Activated CD4-positive, alpha-beta T cell treated with anti-CD3 and anti-CD28 coated beads for 36 hours (primary cell): ENCODE measurements around the gene DCTD. TPM values are rescaled to one million over a fixed set of nuclear protein-coding genes. Genes with fewer than 3 reads are reported as not detected.

Experiments
- ATAC-seq: fragments of 200-7000 bp; cut with Tn5 transposase; one replicate; pipeline ENCODE4 v1.10.0; 2021; ENCODE audit warnings: mild to moderate bottlenecking, moderate library complexity
- CTCF ChIA-PET: fragments of 350-600 bp; sonication (Branson Sonifier 250); formaldehyde crosslinking; loops from one replicate; lab custom pipeline; 2021; ENCODE audit warnings: antibody characterized with exemption; lab: Charles Lee
- POLR2A ChIA-PET: fragments of 350-600 bp; sonication (Branson Sonifier 250); formaldehyde crosslinking; loops from one replicate; lab custom pipeline; 2021; ENCODE audit warnings: antibody characterized with exemption, inconsistent platforms; lab: Charles Lee
- DNase-seq: peaks from one replicate; pipeline ENCODE4 v3.0.0-alpha.2; 2020
- H3K27ac Mint-ChIP-seq: one replicate; pipeline ENCODE4 v1.8.0; 2021; ENCODE audit warnings: mixed read lengths
- H3K27me3 Mint-ChIP-seq: one replicate; pipeline ENCODE4 v1.8.0; 2021; ENCODE audit warnings: mixed read lengths
- H3K36me3 Mint-ChIP-seq: one replicate; pipeline ENCODE4 v1.8.0; 2021; ENCODE audit warnings: low read depth, mixed read lengths
- H3K4me1 Mint-ChIP-seq: one replicate; pipeline ENCODE4 v1.8.0; 2021; ENCODE audit warnings: mixed read lengths
- H3K4me3 Mint-ChIP-seq: one replicate; pipeline ENCODE4 v1.8.0; 2021; ENCODE audit warnings: mild to moderate bottlenecking, moderate library complexity, mixed read lengths
- H3K9me3 Mint-ChIP-seq: one replicate; pipeline ENCODE4 v1.8.0; 2021; ENCODE audit warnings: low read depth, mixed read lengths
- intact Hi-C, 2 experiments: fragments of 100-400 bp; cut with DNase I in 1 of 2; cut with micrococcal nuclease in 1 of 2; formaldehyde crosslinking; loops; one replicate each; pipeline versions ENCODE4 v1.14.2 to v1.15.1; 2022 to 2024; cut with DNase I, micrococcal nuclease
- total RNA-seq, 2 experiments: library from RNA; stranded (reverse); gene quantifications; one replicate each; pipeline ENCODE4 v1.2.3, GENCODE V29; 2021

Gene DCTD
- 100 to 1,000 TPM; 119 to 128 TPM for total RNA-seq

DNA sequence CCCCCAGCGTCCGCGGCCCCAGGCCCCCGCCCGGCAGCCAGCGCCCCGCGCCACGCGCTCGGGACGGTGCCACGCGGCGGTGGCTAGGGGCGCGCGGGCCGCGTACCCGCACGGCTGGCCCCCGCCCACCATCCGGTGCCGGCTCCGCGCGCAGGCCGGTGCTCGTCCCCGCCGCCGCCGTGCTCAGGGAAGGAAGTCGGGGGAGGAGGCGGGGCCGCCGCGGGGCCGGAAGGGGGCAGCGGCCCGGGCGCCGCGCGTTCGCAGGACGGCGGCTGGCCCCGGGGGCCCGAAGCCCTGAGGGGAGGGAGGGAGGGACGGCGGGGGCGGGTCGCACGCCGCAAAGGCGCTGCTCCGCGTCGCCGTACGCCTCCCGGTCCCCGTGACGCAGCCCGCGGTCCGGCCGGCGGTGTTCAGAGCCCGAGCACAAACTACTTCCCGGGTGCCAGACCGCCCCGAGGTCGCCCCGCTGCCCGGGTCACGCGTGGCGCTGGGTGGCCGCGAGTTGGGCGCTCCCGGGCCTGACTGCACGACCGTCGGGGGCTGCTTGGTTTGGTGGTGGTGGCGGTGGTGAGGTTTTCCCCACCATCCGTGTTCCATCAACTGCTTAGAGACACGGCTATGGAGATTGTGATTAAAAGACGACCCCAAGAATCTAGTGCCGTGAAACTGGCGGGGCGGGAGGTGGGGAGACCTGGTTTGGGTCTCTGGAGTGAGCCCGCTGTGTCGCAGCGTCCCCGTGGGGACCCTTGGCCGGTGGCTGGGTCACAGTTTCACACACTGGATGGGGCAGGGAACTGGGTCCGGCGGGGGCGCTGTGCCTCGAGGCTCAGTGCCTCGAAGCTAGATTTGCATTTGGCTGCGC, at the start of gene DCTD:
Gene DCTD, minus strand, starts transcription at position 205 of the 862 bp plus-strand sequence. CDS start 1,818 bp downstream, outside the sequence.
- intact Hi-C loops, result loop anchor here (1.0 to 10.0 kb wide), 10 partner anchors 108 to 1557 kb away; partner anchors contain the start of genes CDKN2AIP (in 2 of the 2), ING2 (in 1 of the 2), IRF2 (in 1 of the 2) and RWDD4 (in 1 of the 2)
- no peaks in the 10 kb centered on the region for H3K9me3 Mint-ChIP-seq
- peaks cover 48% of the 10 kb centered on the region for H3K4me1 Mint-ChIP-seq
- ChIA-PET POLR2A (interaction anchor here (0.7 kb wide), 2 partner anchors 230 to 485 kb away, joined by 3 to 7 read pairs; no protein-coding TSS in a partner anchor), CTCF (interaction anchor here (0.7 to 1.4 kb wide), 2 partner anchors 8 to 216 kb away, joined by 3 to 5 read pairs; no protein-coding TSS in a partner anchor)
- H3K36me3 Mint-ChIP-seq, result peaks cover 40% of the 10 kb centered on the region
- peak within 1 kb of the TSS; percentile 95 for H3K27ac Mint-ChIP-seq
- no peaks in the 10 kb centered on the region for H3K27me3 Mint-ChIP-seq
- peak within 1 kb of the TSS; percentile 79 for H3K4me3 Mint-ChIP-seq
- DNase-seq (peak; percentile 89), ATAC-seq (peak; percentile 69)

DNA sequence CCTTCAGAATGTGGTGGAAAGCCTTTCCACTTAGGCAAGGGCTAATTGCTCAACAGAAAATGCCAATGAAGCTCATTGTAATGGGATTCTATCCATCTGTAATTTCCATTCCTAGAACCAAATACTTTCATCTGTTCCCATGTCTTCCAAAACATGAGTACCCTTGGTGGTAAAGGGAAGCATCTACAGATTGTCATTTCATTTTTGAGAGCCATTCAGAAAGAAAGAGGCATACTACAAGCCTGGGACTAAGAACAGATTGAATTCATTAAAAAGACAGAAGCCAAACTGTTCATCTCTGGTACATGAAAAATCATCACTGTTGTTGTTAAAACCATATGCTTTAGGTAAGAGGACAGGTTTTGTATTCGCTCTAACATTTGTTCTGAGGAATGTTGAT, 43.6 kb upstream of the DCTD start:
- ChIA-PET CTCF (interaction anchor here (0.9 kb wide), 1 partner anchor 12 kb away, joined by 3 read pairs; no protein-coding TSS in a partner anchor), POLR2A (no interaction called here)
- Mint-ChIP-seq H3K9me3 (peaks cover 2% of the 10 kb centered on the region), H3K27me3 (peaks cover 9% of the 10 kb centered on the region), H3K36me3 (no peaks in the 10 kb centered on the region), H3K27ac (no peak overlapping the region), H3K4me1 (no peaks in the 10 kb centered on the region), H3K4me3 (no peak overlapping the region)
- no peak for DNase-seq
- intact Hi-C loops, result no loop called here
- ATAC-seq, result no peak

GRCh38 chr4:182960228-182960627, 43.0 kb upstream of the DCTD start:
- ChIA-PET CTCF (no interaction called here), POLR2A (no interaction called here)
- H3K9me3 Mint-ChIP-seq, result peaks cover 2% of the 10 kb centered on the region
- H3K36me3 Mint-ChIP-seq, result no peaks in the 10 kb centered on the region
- no peaks in the 10 kb centered on the region for H3K4me1 Mint-ChIP-seq
- no peak overlapping the region for H3K27ac Mint-ChIP-seq
- H3K27me3 Mint-ChIP-seq, result peaks cover 6% of the 10 kb centered on the region
- intact Hi-C loops, result no loop called here
- no peak overlapping the region for H3K4me3 Mint-ChIP-seq
- ATAC-seq (no peak), DNase-seq (no peak)

- CTCF ChIA-PET, result interaction anchor here (0.6 kb wide), 1 partner anchor 17 kb away, joined by 4 read pairs; no protein-coding TSS in a partner anchor
- Mint-ChIP-seq H3K9me3 (peaks cover 2% of the 10 kb centered on the region), H3K4me3 (no peak overlapping the region), H3K4me1 (no peaks in the 10 kb centered on the region), H3K27ac (no peak overlapping the region), H3K36me3 (no peaks in the 10 kb centered on the region), H3K27me3 (no peaks in the 10 kb centered on the region)
- ATAC-seq (no peak), DNase-seq (no peak)
- POLR2A ChIA-PET, result no interaction called here
- intact Hi-C loops, result no loop called here
These were observed 38.2 kb upstream of the DCTD start for GRCh38 chr4:182955411-182955810.

DNA sequence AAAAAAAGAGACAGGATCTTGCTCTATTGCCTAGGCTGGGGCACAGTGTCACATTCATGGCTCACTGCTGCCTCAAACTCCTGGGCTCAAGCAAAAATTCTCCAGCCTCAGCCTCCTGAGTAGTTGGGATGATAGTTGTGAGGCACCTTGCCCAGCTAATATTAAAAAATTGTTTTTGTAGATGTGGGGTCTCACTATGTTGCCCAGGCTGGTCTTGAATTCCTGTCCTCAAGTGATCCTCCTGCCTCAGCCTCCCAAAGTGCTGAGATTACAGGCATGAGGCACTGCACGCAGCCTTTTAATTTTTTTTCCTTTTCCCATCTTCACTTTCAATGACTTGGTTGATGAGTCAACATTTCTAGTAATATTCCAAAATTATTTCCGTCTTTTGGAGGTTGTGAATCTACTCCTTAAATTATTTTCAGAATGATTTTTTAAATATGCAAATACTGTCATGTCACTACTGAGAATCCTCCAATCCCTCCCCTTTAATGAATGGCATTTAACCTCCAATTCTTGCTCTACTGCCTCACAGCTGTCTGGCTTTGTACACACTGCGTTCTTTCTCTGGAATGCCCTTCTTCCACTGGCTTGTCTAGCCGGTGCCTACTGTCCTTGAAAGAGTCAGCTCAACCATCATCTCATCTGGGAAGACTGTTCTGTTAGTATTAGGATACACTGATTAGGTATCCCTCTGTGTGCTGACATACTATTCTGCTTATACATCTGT, 27.5 kb upstream of the DCTD start:
- Mint-ChIP-seq H3K36me3 (no peaks in the 10 kb centered on the region), H3K4me3 (no peak overlapping the region), H3K9me3 (no peaks in the 10 kb centered on the region), H3K4me1 (no peaks in the 10 kb centered on the region), H3K27ac (no peak overlapping the region), H3K27me3 (peaks cover 15% of the 10 kb centered on the region)
- CTCF ChIA-PET, result no interaction called here
- DNase-seq (no peak), ATAC-seq (no peak)
- intact Hi-C loops, result no loop called here
- POLR2A ChIA-PET, result no interaction called here

- Mint-ChIP-seq H3K9me3 (no peaks in the 10 kb centered on the region), H3K27me3 (peaks cover 8% of the 10 kb centered on the region), H3K36me3 (no peaks in the 10 kb centered on the region), H3K4me3 (no peak overlapping the region), H3K27ac (no peak overlapping the region), H3K4me1 (peaks cover 2% of the 10 kb centered on the region)
- ChIA-PET CTCF (interaction anchor here (0.6 to 3.9 kb wide), 5 partner anchors 11 to 486 kb away, joined by 3 to 56 read pairs (median 15); no protein-coding TSS in a partner anchor), POLR2A (interaction anchor here (1.7 kb wide), 1 partner anchor 134 kb away, joined by 3 read pairs; no protein-coding TSS in a partner anchor)
- intact Hi-C loops, result no loop called here
- DNase-seq, result no peak
- no peak for ATAC-seq
These were observed 22.5 kb upstream of the DCTD start for GRCh38 chr4:182939680-182940079.

DNA sequence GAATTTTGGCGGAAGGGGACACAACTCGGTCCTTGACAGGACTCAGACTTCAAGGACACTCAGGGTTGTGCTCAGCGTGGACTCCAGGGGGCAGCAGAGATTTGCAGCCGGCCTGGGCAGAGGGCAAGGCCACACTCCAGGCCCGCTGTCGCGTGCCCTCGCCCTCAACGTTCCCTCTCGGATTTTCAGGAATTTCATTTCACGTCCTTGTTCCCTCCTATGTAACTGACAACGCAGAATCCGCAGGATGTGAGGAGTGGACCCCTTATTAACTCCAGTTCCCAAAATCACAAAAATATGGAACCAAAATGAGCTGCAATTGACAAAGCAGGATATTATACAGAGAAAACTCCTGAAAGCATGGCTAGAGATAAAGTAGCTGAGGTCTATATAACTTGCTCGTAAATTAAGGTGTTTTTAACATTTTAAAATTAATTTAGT, 21.0 kb upstream of the DCTD start:
- H3K9me3 Mint-ChIP-seq, result no peaks in the 10 kb centered on the region
- no peak overlapping the region for H3K27ac Mint-ChIP-seq
- peaks cover 2% of the 10 kb centered on the region for H3K4me1 Mint-ChIP-seq
- DNase-seq (peak; percentile 83), ATAC-seq (peak; percentile 98)
- intact Hi-C loops, result loop anchor here (1.0 kb wide), 2 partner anchors 135 to 324 kb away; no protein-coding TSS in a partner anchor
- peaks cover 7% of the 10 kb centered on the region for H3K27me3 Mint-ChIP-seq
- ChIA-PET CTCF (interaction anchor here (0.6 to 3.9 kb wide), 22 partner anchors 10 to 454 kb away, joined by 3 to 56 read pairs (median 4); no protein-coding TSS in a partner anchor), POLR2A (interaction anchor here (1.7 kb wide), 1 partner anchor 135 kb away, joined by 3 read pairs; no protein-coding TSS in a partner anchor)
- no peak overlapping the region for H3K4me3 Mint-ChIP-seq
- no peaks in the 10 kb centered on the region for H3K36me3 Mint-ChIP-seq

DNA sequence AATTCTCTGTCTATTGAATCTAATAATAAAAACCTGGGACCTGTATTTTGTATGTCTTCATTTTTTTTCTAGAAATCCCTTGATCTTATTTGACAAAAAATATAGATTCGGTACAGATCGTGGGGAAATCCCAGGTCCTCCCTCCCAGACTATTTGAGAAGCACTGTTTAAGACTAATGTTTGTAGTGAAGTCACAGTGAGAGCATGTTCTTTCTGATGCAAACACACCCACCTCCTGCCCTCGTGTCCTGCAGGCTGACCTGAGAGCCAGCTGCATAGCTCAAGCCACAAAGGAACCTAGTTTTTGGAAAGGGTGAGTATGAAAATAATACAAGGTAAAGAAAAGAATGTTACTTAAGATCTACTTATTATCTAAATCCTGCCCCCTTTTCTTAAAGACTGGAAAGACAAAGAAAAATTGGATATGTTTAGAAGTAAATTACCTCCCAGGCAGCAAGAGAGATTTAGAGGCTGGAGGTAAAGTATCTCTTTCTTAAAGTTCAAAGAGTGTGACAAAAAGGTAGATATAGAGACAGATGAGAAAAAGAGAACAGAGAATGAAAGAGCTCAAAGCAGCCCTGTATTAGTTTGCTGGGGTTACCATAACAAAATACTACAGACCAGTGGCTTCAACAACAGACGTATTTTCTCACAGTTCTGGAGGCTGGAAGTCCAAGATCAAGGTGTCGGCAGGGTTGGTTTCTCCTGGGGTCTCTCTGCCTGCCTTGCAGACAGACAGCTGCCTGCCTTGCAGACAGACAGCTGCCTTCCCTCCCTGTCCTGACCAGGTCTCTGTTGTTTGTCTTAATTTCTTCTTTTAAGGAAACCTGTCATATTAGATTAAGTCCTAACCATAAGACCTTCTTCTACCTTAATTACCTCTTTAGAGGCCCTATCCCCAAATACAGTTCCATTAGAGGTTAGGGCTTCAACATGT, 20.4 kb upstream of the DCTD start:
- no peak for ATAC-seq
- no peaks in the 10 kb centered on the region for H3K36me3 Mint-ChIP-seq
- ChIA-PET POLR2A (no interaction called here), CTCF (interaction anchor here (0.6 to 3.9 kb wide), 19 partner anchors 12 to 1024 kb away, joined by 3 to 56 read pairs (median 4); no protein-coding TSS in a partner anchor)
- no peak overlapping the region for H3K27ac Mint-ChIP-seq
- intact Hi-C loops, result loop anchor here (1.0 kb wide), 2 partner anchors 136 to 325 kb away; no protein-coding TSS in a partner anchor
- peaks cover 2% of the 10 kb centered on the region for H3K4me1 Mint-ChIP-seq
- H3K4me3 Mint-ChIP-seq, result no peak overlapping the region
- H3K9me3 Mint-ChIP-seq, result no peaks in the 10 kb centered on the region
- peaks cover 6% of the 10 kb centered on the region for H3K27me3 Mint-ChIP-seq
- no peak for DNase-seq

- CTCF ChIA-PET, result interaction anchor here (0.6 to 1.3 kb wide), 2 partner anchors 16 to 330 kb away, joined by 3 to 7 read pairs; no protein-coding TSS in a partner anchor
These were observed 15.5 kb upstream of the DCTD start for GRCh38 chr4:182932651-182933050.

GRCh38 chr4:182931691-182932345, 14.6 kb upstream of the DCTD start:
- ChIA-PET POLR2A (no interaction called here), CTCF (interaction anchor here (1.4 to 1.5 kb wide), 2 partner anchors 328 to 330 kb away, joined by 4 to 5 read pairs; no protein-coding TSS in a partner anchor)
- intact Hi-C loops, result no loop called here
- Mint-ChIP-seq H3K9me3 (no peaks in the 10 kb centered on the region), H3K4me1 (no peaks in the 10 kb centered on the region), H3K27me3 (peaks cover 6% of the 10 kb centered on the region), H3K4me3 (no peak overlapping the region), H3K36me3 (no peaks in the 10 kb centered on the region), H3K27ac (no peak overlapping the region)
- no peak for ATAC-seq
- no peak for DNase-seq

More at GRCh38 chr4:182932651-182933050, 15.5 kb upstream of the DCTD start:
- no peaks in the 10 kb centered on the region for H3K9me3 Mint-ChIP-seq
- intact Hi-C loops, result no loop called here
- ATAC-seq, result no peak
- H3K4me1 Mint-ChIP-seq, result no peaks in the 10 kb centered on the region
- no peaks in the 10 kb centered on the region for H3K36me3 Mint-ChIP-seq
- POLR2A ChIA-PET, result no interaction called here
- no peak overlapping the region for H3K27ac Mint-ChIP-seq
- H3K27me3 Mint-ChIP-seq, result peaks cover 6% of the 10 kb centered on the region
- no peak for DNase-seq
- no peak overlapping the region for H3K4me3 Mint-ChIP-seq
